CD4-positive, alpha-beta T cell treated with Interleukin-15 for 1 hour (primary cell): ENCODE measurements around the gene BEAN1.

Source experiments
- DNase-seq: peaks from one replicate; pipeline ENCODE4 v3.0.0-alpha.2; 2020

BEAN1 gene

GRCh38 chr16:66427036-66427860, at the start of gene BEAN1:
TSS of gene BEAN1 (plus strand) at chr16:66427295. CDS start at chr16:66437677, 10,382 bp downstream.
- DNase-seq = no peak

- no peak for DNase-seq
Measured at GRCh38 chr16:66377324-66377723, 49.8 kb upstream of the BEAN1 start.

GRCh38 chr16:66378741-66379570, 48.1 kb upstream of the BEAN1 start:
- no peak for DNase-seq

GRCh38 chr16:66379571-66379941, 47.5 kb upstream of the BEAN1 start:
- DNase-seq = no peak

- DNase-seq = no peak
Measured at GRCh38 chr16:66380421-66380820, 46.7 kb upstream of the BEAN1 start.

- no peak for DNase-seq
Measured at GRCh38 chr16:66381585-66382170, 45.4 kb upstream of the BEAN1 start.

- no peak for DNase-seq
Measured at GRCh38 chr16:66382171-66382965, 44.7 kb upstream of the BEAN1 start.

GRCh38 chr16:66382966-66383299, 44.2 kb upstream of the BEAN1 start:
- DNase-seq = no peak

- DNase-seq = no peak
Measured at GRCh38 chr16:66383551-66383950, 43.5 kb upstream of the BEAN1 start.

GRCh38 chr16:66385415-66385814, 41.7 kb upstream of the BEAN1 start:
- DNase-seq = no peak

- no peak for DNase-seq
Measured at GRCh38 chr16:66386629-66387622, 40.2 kb upstream of the BEAN1 start.

GRCh38 chr16:66387817-66388332, 39.2 kb upstream of the BEAN1 start:
- no peak for DNase-seq

GRCh38 chr16:66388350-66389139, 38.5 kb upstream of the BEAN1 start:
- no peak for DNase-seq

GRCh38 chr16:66389256-66390176, 37.6 kb upstream of the BEAN1 start:
- DNase-seq = no peak

GRCh38 chr16:66390346-66391108, 36.6 kb upstream of the BEAN1 start:
- no peak for DNase-seq

- DNase-seq = no peak
Measured at GRCh38 chr16:66391726-66392670, 35.1 kb upstream of the BEAN1 start.

- DNase-seq = no peak
Measured at GRCh38 chr16:66395806-66396555, 31.1 kb upstream of the BEAN1 start.
